HEK293T (cell line): ENCODE data around the gene RPA3.

Experiments used
- HDGF ChIP-seq: fragments of 450-650 bp; IDR thresholded peaks from 2 replicates; pipeline ENCODE4 v1.6.1; 2017; ENCODE audit warnings: antibody characterized with exemption, borderline replicate concordance
- SUZ12 ChIP-seq: fragments of 450-650 bp; IDR thresholded peaks from 2 replicates; pipeline ENCODE4 v1.6.1; 2016; ENCODE audit warnings: mild to moderate bottlenecking
- TARDBP ChIP-seq: fragments of 450-650 bp; IDR thresholded peaks from 2 replicates; pipeline ENCODE4 v1.6.1; 2016

DNA sequence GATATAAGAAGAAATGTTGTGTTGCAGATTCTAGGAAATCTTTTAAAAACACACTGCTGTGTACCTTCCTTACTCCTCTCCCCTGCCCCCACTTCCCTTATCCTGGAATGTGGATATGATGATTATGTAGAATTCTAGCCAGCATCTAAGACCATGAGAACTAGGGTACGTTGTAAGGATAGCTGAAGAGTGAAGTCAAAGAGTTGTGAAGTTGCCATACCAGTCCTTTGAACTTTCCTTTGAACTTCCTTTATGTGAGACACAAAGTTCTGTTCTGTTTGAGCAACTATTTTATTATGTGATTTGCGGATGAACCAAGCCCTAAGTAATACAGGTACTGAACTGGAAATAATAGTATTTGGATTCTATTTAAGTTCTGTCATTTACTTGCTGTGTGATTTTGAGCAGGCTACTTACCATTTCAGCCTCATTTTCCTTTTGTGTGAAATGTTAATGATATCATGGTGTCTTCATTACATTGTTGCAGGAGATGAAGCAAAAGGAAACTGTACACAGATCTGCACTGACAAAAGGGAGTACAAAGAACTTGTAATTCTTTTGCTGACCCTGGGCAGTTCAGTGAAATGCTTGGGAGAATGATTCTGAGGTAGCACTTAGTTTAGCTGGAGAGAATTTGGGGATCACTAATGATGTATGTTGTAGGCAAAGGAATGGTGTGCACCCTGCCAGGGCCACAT is 31.4 kb downstream of the RPA3 start:
- TF ChIP-seq HDGF (no peak), TARDBP (no peak), SUZ12 (no peak)
